ENCODE measurements around the gene ARL14. TPM values are rescaled to one million over a fixed set of nuclear protein-coding genes. Genes with fewer than 3 reads are reported as not detected.

ARL14 gene
- total and polyA plus RNA-seq, 11 donors = not detected

DNA sequence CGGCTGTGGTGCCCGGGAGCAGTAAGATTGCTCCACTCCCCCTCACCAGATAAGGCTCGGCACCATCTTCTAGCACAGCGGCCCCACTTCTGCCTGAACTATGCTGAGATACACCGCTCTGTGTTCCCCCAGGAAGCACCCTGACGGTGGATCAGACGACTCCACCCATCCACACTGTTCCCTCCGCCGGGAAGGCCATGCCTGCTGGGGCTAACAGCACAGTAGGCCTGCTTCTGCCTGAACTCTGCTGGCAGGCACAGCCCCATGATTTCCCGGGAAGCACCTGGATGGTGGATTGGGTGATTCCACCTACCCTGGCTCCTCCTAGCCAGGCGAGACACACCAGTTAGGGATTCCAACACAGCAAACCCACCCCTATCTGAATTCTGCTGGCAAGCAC is 42.8 kb downstream of the ARL14 start:
- no peaks in the 10 kb centered on the region for H3K36me3 ChIP-seq
- no peak for TF ChIP-seq POLR2A (IDR thresholded peaks at IDR 0.05)
- TF ChIP-seq, protein P1, sequence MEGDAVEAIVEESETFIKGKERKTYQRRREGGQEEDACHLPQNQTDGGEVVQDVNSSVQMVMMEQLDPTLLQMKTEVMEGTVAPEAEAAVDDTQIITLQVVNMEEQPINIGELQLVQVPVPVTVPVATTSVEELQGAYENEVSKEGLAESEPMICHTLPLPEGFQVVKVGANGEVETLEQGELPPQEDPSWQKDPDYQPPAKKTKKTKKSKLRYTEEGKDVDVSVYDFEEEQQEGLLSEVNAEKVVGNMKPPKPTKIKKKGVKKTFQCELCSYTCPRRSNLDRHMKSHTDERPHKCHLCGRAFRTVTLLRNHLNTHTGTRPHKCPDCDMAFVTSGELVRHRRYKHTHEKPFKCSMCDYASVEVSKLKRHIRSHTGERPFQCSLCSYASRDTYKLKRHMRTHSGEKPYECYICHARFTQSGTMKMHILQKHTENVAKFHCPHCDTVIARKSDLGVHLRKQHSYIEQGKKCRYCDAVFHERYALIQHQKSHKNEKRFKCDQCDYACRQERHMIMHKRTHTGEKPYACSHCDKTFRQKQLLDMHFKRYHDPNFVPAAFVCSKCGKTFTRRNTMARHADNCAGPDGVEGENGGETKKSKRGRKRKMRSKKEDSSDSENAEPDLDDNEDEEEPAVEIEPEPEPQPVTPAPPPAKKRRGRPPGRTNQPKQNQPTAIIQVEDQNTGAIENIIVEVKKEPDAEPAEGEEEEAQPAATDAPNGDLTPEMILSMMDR (IDR thresholded peaks at IDR 0.05) = no peak
- WGBS, 4 donors = 75 to 90% (median 79%) methylated on average over 6 to 11 of the region's 11 CpGs
- no peaks in the 10 kb centered on the region for H3K4me1 ChIP-seq
- H3K27ac ChIP-seq = no peak overlapping the region
- peaks cover 0 to 9% (median 0%) of the 10 kb centered on the region in 12 donors for H3K9me3 ChIP-seq
- intact Hi-C loops (cut with DNase I) = no loop called here
- DNase-seq (no peak), ATAC-seq (peak in 1 of 4 donors; percentile 14)
- H3K27me3 ChIP-seq = no peaks in the 10 kb centered on the region
- no peak overlapping the region for H3K4me3 ChIP-seq

DNA sequence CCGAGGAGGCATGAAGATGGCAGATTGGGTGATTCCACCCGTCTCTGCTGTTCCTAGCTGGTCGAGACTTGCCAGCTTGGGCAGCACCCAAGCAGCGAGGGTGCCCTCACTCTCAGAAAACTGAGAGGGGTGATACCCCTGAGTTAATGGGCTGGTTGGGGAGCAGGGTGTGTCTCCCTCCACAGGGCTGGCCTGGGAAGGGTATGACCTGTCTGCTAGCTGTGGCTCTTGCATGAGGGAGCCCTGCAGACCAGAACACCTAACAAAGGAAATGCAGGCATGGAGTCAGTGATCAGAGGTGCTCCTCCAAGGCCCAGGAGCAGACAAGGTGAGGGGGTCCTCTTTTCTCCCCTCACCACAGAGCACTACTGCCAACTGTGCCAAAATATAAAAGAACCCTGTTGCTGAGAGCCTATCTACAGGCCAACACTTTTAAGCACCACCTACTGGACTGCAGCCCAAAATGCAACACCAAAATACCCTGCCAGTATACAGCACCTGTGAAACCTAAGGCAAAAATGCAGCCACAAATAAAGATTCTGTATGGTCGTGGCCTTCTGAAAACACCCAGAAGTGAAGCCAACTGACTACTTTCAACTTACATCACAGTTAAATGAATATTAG is 43.3 kb downstream of the ARL14 start:
- Histone ChIP-seq H3K4me1 (no peaks in the 10 kb centered on the region), H3K27ac (no peak overlapping the region), H3K4me3 (no peak overlapping the region), H3K27me3 (no peaks in the 10 kb centered on the region), H3K36me3 (no peaks in the 10 kb centered on the region), H3K9me3 (peaks cover 0 to 11% (median 0%) of the 10 kb centered on the region in 12 donors)
- DNase-seq = no peak
- ATAC-seq = peak; percentile 41 to 53 (median 46)
- intact Hi-C loops (cut with DNase I) = no loop called here
- WGBS, 4 donors = 75 to 90% (median 83%) methylated on average over 2 to 5 of the region's 5 CpGs
- no peak for TF ChIP-seq POLR2A (IDR thresholded peaks at IDR 0.05)
- TF ChIP-seq, protein P1 (IDR thresholded peaks at IDR 0.05) = peak in 4 of 12 donors; percentile 3 to 21 (median 10)

DNA sequence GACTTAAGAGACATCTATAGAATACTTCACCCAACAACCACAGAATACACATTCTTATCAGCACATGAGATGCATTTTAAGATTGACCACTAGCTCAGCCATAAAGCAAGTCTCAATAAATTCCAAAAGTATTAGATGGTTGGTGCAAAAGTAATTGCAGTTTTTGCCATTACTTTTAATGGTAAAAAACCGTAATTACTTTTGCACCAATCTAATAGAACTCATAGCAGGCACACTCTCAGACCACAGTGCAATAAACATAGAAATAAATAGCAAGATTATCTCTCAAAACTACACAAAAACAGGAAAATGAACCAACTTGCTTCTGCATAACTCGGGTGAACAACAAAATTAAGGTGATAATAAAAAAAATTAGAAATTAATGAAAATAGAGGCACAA is 45.4 kb downstream of the ARL14 start:
- Histone ChIP-seq H3K27me3 (no peaks in the 10 kb centered on the region), H3K36me3 (no peaks in the 10 kb centered on the region), H3K4me3 (no peak overlapping the region), H3K9me3 (peaks cover 0 to 11% (median 0%) of the 10 kb centered on the region in 12 donors), H3K4me1 (no peaks in the 10 kb centered on the region), H3K27ac (no peak overlapping the region)
- WGBS, 4 donors = 79 to 87% (median 82%) methylated on average over 2 of the region's 2 CpGs
- ATAC-seq (no peak), DNase-seq (no peak)
- intact Hi-C loops (cut with DNase I) = no loop called here
- no peak for TF ChIP-seq POLR2A (IDR thresholded peaks at IDR 0.05)
- TF ChIP-seq, protein P1 (IDR thresholded peaks at IDR 0.05) = no peak

DNA sequence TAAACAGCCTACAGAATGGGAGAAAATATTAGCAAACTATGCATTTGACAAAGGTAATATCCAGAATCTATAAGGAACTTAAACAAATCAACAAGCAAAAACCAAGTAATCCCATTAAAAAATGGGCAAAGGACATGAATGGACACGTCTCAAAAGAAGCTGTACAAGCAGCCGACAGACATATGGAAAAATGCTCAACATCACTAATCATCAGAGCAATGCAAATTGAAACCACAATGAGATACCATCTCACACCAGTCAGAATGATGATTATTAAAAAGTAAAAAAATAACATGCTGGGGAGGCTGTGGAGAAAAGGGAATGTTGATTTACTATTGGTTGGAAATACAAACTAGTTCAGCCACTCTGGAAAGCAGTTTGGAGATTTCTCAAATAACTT is 48.4 kb downstream of the ARL14 start:
- no peaks in the 10 kb centered on the region for H3K36me3 ChIP-seq
- H3K4me3 ChIP-seq = no peak overlapping the region
- no peaks in the 10 kb centered on the region for H3K27me3 ChIP-seq
- no peak for TF ChIP-seq POLR2A (IDR thresholded peaks at IDR 0.05)
- TF ChIP-seq, protein P1 (IDR thresholded peaks at IDR 0.05) = no peak
- DNase-seq = no peak
- WGBS, 4 donors = 54 to 69% (median 61%) methylated on average over 2 of the region's 2 CpGs
- H3K4me1 ChIP-seq = no peaks in the 10 kb centered on the region
- peaks cover 0 to 11% (median 0%) of the 10 kb centered on the region in 12 donors for H3K9me3 ChIP-seq
- no peak for ATAC-seq
- H3K27ac ChIP-seq = no peak overlapping the region
- intact Hi-C loops (cut with DNase I) = no loop called here

Other genes starting within 250 kb of the ARL14 start
- gene TRIM59, start 227.4 kb upstream of the ARL14 start, total RNA-seq = 1 to 10 TPM in 2 of 9 donors, under 1 TPM in 7; 0.16 to 3.1 (median 0.60) TPM
- under 1 TPM; 0.27 to 0.32 TPM for gene TRIM59, start 227.4 kb upstream of the ARL14 start, polyA plus RNA-seq
- gene KPNA4, start 111.6 kb upstream of the ARL14 start, total RNA-seq = 100 to 1,000 TPM in 6 of 9 donors, 10 to 100 TPM in 3; 51.2 to 198 (median 133) TPM
- 10 to 100 TPM; 29.1 to 46.2 TPM for gene KPNA4, start 111.6 kb upstream of the ARL14 start, polyA plus RNA-seq
- 10 to 100 TPM; 31.4 to 89.6 (median 45.9) TPM for gene PPM1L, start 79.1 kb downstream of the ARL14 start, total RNA-seq
- gene PPM1L, start 79.1 kb downstream of the ARL14 start, polyA plus RNA-seq = 10 to 100 TPM in 1 of 2 donors, 1 to 10 TPM in 1; 6.2 to 14.9 TPM